Measurements from ENCODE around the gene NT5C1A. TPM values are rescaled to one million over a fixed set of nuclear protein-coding genes. Genes with fewer than 3 reads are reported as not detected.

NT5C1A gene
- total and polyA plus RNA-seq, 2 donors (not counting 1 experiment from before 2014, with no cell fraction given) = not detected

DNA sequence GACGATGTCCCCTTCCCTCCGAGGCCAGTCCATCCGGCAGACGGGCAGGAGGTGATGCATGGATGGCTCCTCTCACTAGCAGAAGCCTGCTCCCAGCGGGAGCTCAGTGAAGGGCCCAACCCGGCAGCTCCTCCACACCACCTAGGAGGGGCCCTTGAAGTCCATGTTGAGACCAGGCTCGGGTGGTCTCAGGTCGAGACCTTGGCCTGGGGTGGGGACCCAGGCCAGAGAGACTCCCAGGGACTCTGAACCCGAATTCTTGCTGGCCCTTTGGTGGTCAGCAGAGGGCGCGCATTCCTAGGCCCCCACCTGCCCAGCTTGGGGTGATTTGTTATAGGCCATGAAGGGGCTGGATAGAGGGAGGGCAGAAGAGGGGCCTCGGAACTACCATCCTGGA, 642 bp upstream of the NT5C1A start:
- Mint-ChIP-seq H3K4me3 (peak overlapping the region; percentile 59), H3K27me3 (peaks cover 48% of the 10 kb centered on the region), H3K4me1 (peaks cover 5% of the 10 kb centered on the region), H3K27ac (no peak overlapping the region), H3K9me3 (ENCODE audit: insufficient read depth) (no peaks in the 10 kb centered on the region)
- peak overlapping the region; percentile 58 for H2AFZ ChIP-seq (ENCODE audit: insufficient read depth, low read depth, low read length, poor library complexity, severe bottlenecking)
- H3K9ac ChIP-seq (ENCODE audit: low read length) = no peak overlapping the region
- H3K27me3 ChIP-seq (replicated peaks in 1 of 4; ENCODE audit: control extremely low read depth in 1 of 4, control insufficient read depth in 3 of 4, insufficient read depth in 4 of 4, low read length in 3 of 4) = peaks cover 0 to 42% (median 20%) of the 10 kb centered on the region in 4 experiments
- no peak overlapping the region for H3K27ac ChIP-seq (ENCODE audit: low read length in 2 of 2)
- no peak for TF ChIP-seq EZH2 (IDR thresholded peaks at IDR 0.05; ENCODE audit: borderline replicate concordance, insufficient read depth, low read depth, low read length, poor library complexity, severe bottlenecking)
- TF ChIP-seq, protein P1, sequence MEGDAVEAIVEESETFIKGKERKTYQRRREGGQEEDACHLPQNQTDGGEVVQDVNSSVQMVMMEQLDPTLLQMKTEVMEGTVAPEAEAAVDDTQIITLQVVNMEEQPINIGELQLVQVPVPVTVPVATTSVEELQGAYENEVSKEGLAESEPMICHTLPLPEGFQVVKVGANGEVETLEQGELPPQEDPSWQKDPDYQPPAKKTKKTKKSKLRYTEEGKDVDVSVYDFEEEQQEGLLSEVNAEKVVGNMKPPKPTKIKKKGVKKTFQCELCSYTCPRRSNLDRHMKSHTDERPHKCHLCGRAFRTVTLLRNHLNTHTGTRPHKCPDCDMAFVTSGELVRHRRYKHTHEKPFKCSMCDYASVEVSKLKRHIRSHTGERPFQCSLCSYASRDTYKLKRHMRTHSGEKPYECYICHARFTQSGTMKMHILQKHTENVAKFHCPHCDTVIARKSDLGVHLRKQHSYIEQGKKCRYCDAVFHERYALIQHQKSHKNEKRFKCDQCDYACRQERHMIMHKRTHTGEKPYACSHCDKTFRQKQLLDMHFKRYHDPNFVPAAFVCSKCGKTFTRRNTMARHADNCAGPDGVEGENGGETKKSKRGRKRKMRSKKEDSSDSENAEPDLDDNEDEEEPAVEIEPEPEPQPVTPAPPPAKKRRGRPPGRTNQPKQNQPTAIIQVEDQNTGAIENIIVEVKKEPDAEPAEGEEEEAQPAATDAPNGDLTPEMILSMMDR (IDR thresholded peaks at IDR 0.05) = peak; percentile 21
- no peaks in the 10 kb centered on the region for H4K20me1 ChIP-seq (ENCODE audit: control insufficient read depth, insufficient read depth, low read length, poor library complexity, severe bottlenecking)
- intact Hi-C loops (cut with micrococcal nuclease) = no loop called here
- ATAC-seq (ENCODE audit: low read depth) = no peak
- H3K79me2 ChIP-seq (ENCODE audit: control insufficient read depth, insufficient read depth, low read length) = no peaks in the 10 kb centered on the region
- peak overlapping the region in 2 of 5 experiments; percentile 8 to 35 for H3K4me3 ChIP-seq (ENCODE audit: control extremely low read depth in 1 of 5, extremely low read depth in 1 of 5, insufficient read depth in 1 of 5, low read depth in 2 of 5, low read length in 4 of 5)
- ChIA-PET POLR2A (no interaction called here), CTCF (interaction anchor here (1.3 to 11.3 kb wide), 5 partner anchors 9 to 61 kb away, joined by 4 to 113 read pairs (median 8); partner anchors contain the start of gene HPCAL4)
- no peaks in the 10 kb centered on the region for H3K9me3 ChIP-seq (ENCODE audit: control extremely low read depth in 1 of 3, control insufficient read depth in 2 of 3, insufficient read depth in 1 of 3, low read length in 2 of 3)
- WGBS (ENCODE audit: insufficient coverage) = 30% methylated on average over 12 of the region's 12 CpGs
- H3K4me2 ChIP-seq (replicated peaks; ENCODE audit: low read depth, low read length, poor library complexity, severe bottlenecking) = peak overlapping the region; percentile 79
- peak; percentile 49 for DNase-seq
- no peaks in the 10 kb centered on the region for H3K36me3 ChIP-seq (replicated peaks in 1 of 2; ENCODE audit: control extremely low read depth in 1 of 2, control insufficient read depth in 1 of 2, extremely low read depth in 1 of 2, insufficient read depth in 2 of 2, low read length in 1 of 2)
- H3K4me1 ChIP-seq (ENCODE audit: control insufficient read depth in 2 of 2, insufficient read depth in 2 of 2, low read length in 2 of 2) = peaks cover 12 to 20% of the 10 kb centered on the region in 2 donors

GRCh38 chr1:39671433-39671792, 494 bp downstream of the NT5C1A start:
- no peak overlapping the region for H3K27ac Mint-ChIP-seq
- H3K27me3 ChIP-seq (replicated peaks in 1 of 4; ENCODE audit: control extremely low read depth in 1 of 4, control insufficient read depth in 3 of 4, insufficient read depth in 4 of 4, low read length in 3 of 4) = peaks cover 0 to 46% (median 22%) of the 10 kb centered on the region in 4 experiments

More at GRCh38 chr1:39671433-39671792, 494 bp downstream of the NT5C1A start:
- POLR2A ChIA-PET = no interaction called here
- TF ChIP-seq EZH2 (IDR thresholded peaks at IDR 0.05; ENCODE audit: borderline replicate concordance, insufficient read depth, low read depth, low read length, poor library complexity, severe bottlenecking) = peak; percentile 27
- TF ChIP-seq, protein P1 (IDR thresholded peaks at IDR 0.05) = no peak
- peak overlapping the region; percentile 7 for H3K4me3 Mint-ChIP-seq
- Histone ChIP-seq H3K4me2 (replicated peaks; ENCODE audit: low read depth, low read length, poor library complexity, severe bottlenecking) (peak overlapping the region; percentile 79), H3K4me1 (ENCODE audit: control insufficient read depth in 2 of 2, insufficient read depth in 2 of 2, low read length in 2 of 2) (peaks cover 12 to 20% of the 10 kb centered on the region in 2 donors), H2AFZ (ENCODE audit: insufficient read depth, low read depth, low read length, poor library complexity, severe bottlenecking) (peak overlapping the region; percentile 58), H3K9ac (ENCODE audit: low read length) (peak overlapping the region; percentile 52), H3K27ac (ENCODE audit: low read length in 2 of 2) (no peak overlapping the region), H3K4me3 (ENCODE audit: control extremely low read depth in 1 of 5, extremely low read depth in 1 of 5, insufficient read depth in 1 of 5, low read depth in 2 of 5, low read length in 4 of 5) (peak overlapping the region in 3 of 5 experiments; percentile 6 to 41 (median 35)), H3K9me3 (ENCODE audit: control extremely low read depth in 1 of 3, control insufficient read depth in 2 of 3, insufficient read depth in 1 of 3, low read length in 2 of 3) (no peaks in the 10 kb centered on the region), H3K36me3 (replicated peaks in 1 of 2; ENCODE audit: control extremely low read depth in 1 of 2, control insufficient read depth in 1 of 2, extremely low read depth in 1 of 2, insufficient read depth in 2 of 2, low read length in 1 of 2) (no peaks in the 10 kb centered on the region), H3K79me2 (ENCODE audit: control insufficient read depth, insufficient read depth, low read length) (no peaks in the 10 kb centered on the region), H4K20me1 (ENCODE audit: control insufficient read depth, insufficient read depth, low read length, poor library complexity, severe bottlenecking) (no peaks in the 10 kb centered on the region)
- 4% methylated on average over 23 of the region's 26 CpGs for WGBS (ENCODE audit: insufficient coverage)
- H3K9me3 Mint-ChIP-seq (ENCODE audit: insufficient read depth) = no peaks in the 10 kb centered on the region
- no peak for ATAC-seq (ENCODE audit: low read depth)
- H3K27me3 Mint-ChIP-seq = peaks cover 48% of the 10 kb centered on the region
- intact Hi-C loops (cut with micrococcal nuclease) = no loop called here
- H3K4me1 Mint-ChIP-seq = peaks cover 7% of the 10 kb centered on the region
- DNase-seq = no peak
- CTCF ChIA-PET = interaction anchor here (1.3 to 11.3 kb wide), 3 partner anchors 10 to 60 kb away, joined by 4 to 113 read pairs (median 8); no protein-coding TSS in a partner anchor
